ENCODE measurements around the gene USE1. TPM values are rescaled to one million over a fixed set of nuclear protein-coding genes. Genes with fewer than 3 reads are reported as not detected.

USE1 gene
- total and polyA plus RNA-seq, 2 of the 4 experiments (the other 2 are of a cell fraction) = 17.2 to 24.2 TPM

GRCh38 chr19:17214508-17215126 lies 540 bp upstream of the USE1 start:
- DNase-seq (no peak), ATAC-seq (ENCODE audit: low read depth) (no peak)
- Histone ChIP-seq H3K36me3 (ENCODE audit: control insufficient read depth, insufficient read depth, low read length) (peaks cover 54% of the 10 kb centered on the region), H2AK9ac (replicated peaks; ENCODE audit: low read depth, low read length, poor library complexity) (peak overlapping the region; percentile 99), H2AK5ac (ENCODE audit: low read depth, low read length) (peak overlapping the region; percentile 95), H3K4me1 (ENCODE audit: control insufficient read depth, insufficient read depth, low read length) (peaks cover 11% of the 10 kb centered on the region), H3K9me1 (ENCODE audit: insufficient read depth, low read length) (peaks cover 8% of the 10 kb centered on the region), H4K91ac (ENCODE audit: insufficient read depth, low read depth, low read length) (peak overlapping the region; percentile 73), H2BK20ac (ENCODE audit: low read depth, low read length) (no peak overlapping the region), H2BK15ac (ENCODE audit: low read depth, low read length) (0 out of 3 replicates have a peak overlapping the region, but pooled peaks have one; percentile 8), H2AFZ (replicated peaks; ENCODE audit: low read length, poor library complexity) (peak overlapping the region; percentile 99), H3K56ac (ENCODE audit: extremely low read depth, insufficient read depth, low read length) (peak overlapping the region; percentile 50; the same call in 1 of the 2 replicates), H3K27ac (ENCODE audit: insufficient read depth, low read length) (peak overlapping the region; percentile 77), H3K27me3 (ENCODE audit: control insufficient read depth, insufficient read depth, low read length) (no peaks in the 10 kb centered on the region), H4K20me1 (ENCODE audit: insufficient read depth, low read length) (peaks cover 4% of the 10 kb centered on the region; the same call in 1 of the 2 replicates), H3K9ac (ENCODE audit: low read depth, low read length) (peak overlapping the region; percentile 73), H3K18ac (ENCODE audit: low read depth, low read length) (peak overlapping the region; percentile 4), H4K8ac (ENCODE audit: low read depth in 2 of 2, low read length in 2 of 2) (peak overlapping the region; percentile 96 to 98), H3K14ac (replicated peaks; ENCODE audit: low read depth, low read length) (peak overlapping the region; percentile 49), H2BK5ac (ENCODE audit: low read depth, low read length, poor library complexity, severe bottlenecking) (peak overlapping the region; percentile 51), H4K5ac (ENCODE audit: low read depth, low read length) (peak overlapping the region; percentile 96), H3K4me2 (ENCODE audit: low read depth, low read length) (peak overlapping the region; percentile 77), H3K4ac (ENCODE audit: low read depth, low read length) (peak overlapping the region; percentile 89), H3K9me3 (ENCODE audit: control insufficient read depth, insufficient read depth, low read length) (no peaks in the 10 kb centered on the region), H2BK120ac (ENCODE audit: low read depth, low read length) (peak overlapping the region; percentile 6; the same call in 1 of the 2 replicates), H3K4me3 (ENCODE audit: insufficient read depth, low read depth, low read length) (peak overlapping the region; percentile 65), H3K23ac (ENCODE audit: low read depth, low read length) (peak overlapping the region; percentile 91; the same call in 1 of the 2 replicates), H3K79me1 (ENCODE audit: low read depth in 1 of 2, low read length in 2 of 2) (peaks cover 16 to 24% of the 10 kb centered on the region in 2 experiments; a peak in 3 of 4 replicates)
- dilution Hi-C loops (cut with HindIII; ENCODE audit: low sequenced_read_pairs, unreplicated experiment) (no loop called here), intact Hi-C loops (cut with micrococcal nuclease) (no loop called here), in situ Hi-C loops (cut with MboI; ENCODE audit: low sequenced_read_pairs) (no loop called here)
- CTCF ChIA-PET = no interaction called here
- POLR2A ChIA-PET (ENCODE audit: unreplicated experiment) = interaction anchor here (1.0 kb wide), 1 partner anchor 52 kb away, joined by 4 read pairs; the partner anchor contains the start of gene BABAM1
- no TSS peak for BruUV-seq (replicated peaks)
- WGBS, 2 experiments (ENCODE audit: extremely low coverage in 2 of 2, insufficient read length in 1 of 2) = 44% methylated on average over 5 of the region's 16 CpGs; no CpG with 5 or more reads in 1 of the 2 experiments
- no peak for TF ChIP-seq MAZ (IDR thresholded peaks at IDR 0.05; ENCODE audit: borderline replicate concordance, low read depth, low read length)
- no peak for TF ChIP-seq USF2 (IDR thresholded peaks at IDR 0.05; ENCODE audit: low read depth, low read length)
- TF ChIP-seq BHLHE40 (IDR thresholded peaks at IDR 0.05; ENCODE audit: low read depth, low read length) = no peak
- TF ChIP-seq CTCF (conservative IDR thresholded peaks at IDR 0.05; ENCODE audit: low read depth, low read length) = no peak
- TF ChIP-seq RCOR1 (IDR thresholded peaks at IDR 0.05; ENCODE audit: insufficient replicate concordance, low read length) = no peak
- TF ChIP-seq MXI1 (IDR thresholded peaks at IDR 0.05; ENCODE audit: borderline replicate concordance, low read depth, low read length) = no peak
- no peak for TF ChIP-seq RFX5 (IDR thresholded peaks at IDR 0.05; ENCODE audit: low read depth, low read length)
- TF ChIP-seq SMC3 (IDR thresholded peaks at IDR 0.05; ENCODE audit: low read depth, low read length) = no peak
- no peak for TF ChIP-seq CEBPB (IDR thresholded peaks at IDR 0.05; ENCODE audit: low read depth, low read length)
- no peak for TF ChIP-seq ELK1 (IDR thresholded peaks at IDR 0.05; ENCODE audit: borderline replicate concordance, low read depth, low read length)
- TF ChIP-seq MAFK (IDR thresholded peaks at IDR 0.05; ENCODE audit: low read depth, low read length) = no peak
- TF ChIP-seq NFE2L2 (IDR thresholded peaks at IDR 0.05; ENCODE audit: low read depth, low read length) = no peak
- no peak for TF ChIP-seq FOS (IDR thresholded peaks at IDR 0.05; ENCODE audit: low read depth, low read length)
- no peak for TF ChIP-seq POLR2A (IDR thresholded peaks at IDR 0.05; ENCODE audit: low read depth, low read length)
- TF ChIP-seq RAD21 (IDR thresholded peaks at IDR 0.05; ENCODE audit: low read length) = no peak

Data from IMR-90 (cell line).